Measurements from ENCODE around the gene ARHGEF6.

DNA sequence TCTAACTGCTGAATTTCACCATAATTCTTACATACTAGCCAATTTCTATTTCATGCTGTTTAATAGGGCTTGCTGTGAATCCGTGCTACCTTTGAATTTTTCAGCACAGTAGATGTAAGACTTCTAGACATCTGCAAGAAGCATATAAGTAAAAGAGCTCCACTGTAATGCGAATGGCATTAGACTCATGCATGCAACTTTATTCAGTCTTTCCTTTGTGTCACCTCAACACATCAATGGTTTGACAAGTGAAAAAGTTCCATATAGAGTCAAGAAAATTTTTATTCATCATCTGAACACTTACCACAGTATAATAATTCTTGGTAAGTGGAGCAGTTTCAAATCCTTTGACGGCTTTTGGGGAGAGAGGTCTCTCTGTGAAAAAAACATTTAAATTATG is 48.9 kb downstream of the ARHGEF6 start:
- TF ChIP-seq, protein P1, sequence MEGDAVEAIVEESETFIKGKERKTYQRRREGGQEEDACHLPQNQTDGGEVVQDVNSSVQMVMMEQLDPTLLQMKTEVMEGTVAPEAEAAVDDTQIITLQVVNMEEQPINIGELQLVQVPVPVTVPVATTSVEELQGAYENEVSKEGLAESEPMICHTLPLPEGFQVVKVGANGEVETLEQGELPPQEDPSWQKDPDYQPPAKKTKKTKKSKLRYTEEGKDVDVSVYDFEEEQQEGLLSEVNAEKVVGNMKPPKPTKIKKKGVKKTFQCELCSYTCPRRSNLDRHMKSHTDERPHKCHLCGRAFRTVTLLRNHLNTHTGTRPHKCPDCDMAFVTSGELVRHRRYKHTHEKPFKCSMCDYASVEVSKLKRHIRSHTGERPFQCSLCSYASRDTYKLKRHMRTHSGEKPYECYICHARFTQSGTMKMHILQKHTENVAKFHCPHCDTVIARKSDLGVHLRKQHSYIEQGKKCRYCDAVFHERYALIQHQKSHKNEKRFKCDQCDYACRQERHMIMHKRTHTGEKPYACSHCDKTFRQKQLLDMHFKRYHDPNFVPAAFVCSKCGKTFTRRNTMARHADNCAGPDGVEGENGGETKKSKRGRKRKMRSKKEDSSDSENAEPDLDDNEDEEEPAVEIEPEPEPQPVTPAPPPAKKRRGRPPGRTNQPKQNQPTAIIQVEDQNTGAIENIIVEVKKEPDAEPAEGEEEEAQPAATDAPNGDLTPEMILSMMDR (IDR thresholded peaks at IDR 0.05): no peak
- TF ChIP-seq POLR2A (IDR thresholded peaks at IDR 0.05) (no peak), POLR2AphosphoS5 (IDR thresholded peaks at IDR 0.05) (no peak)

Measured in breast epithelium (tissue), 3 donors.